ENCODE results near the gene SREBF1. TPM values are rescaled to one million over a fixed set of nuclear protein-coding genes. Genes with fewer than 3 reads are reported as not detected.
A peak's percentile ranks its signal among the peaks of the same experiment; 100 is the strongest.

SREBF1 gene
- total RNA-seq, 1 experiment from 2014 or later: 230 TPM

DNA sequence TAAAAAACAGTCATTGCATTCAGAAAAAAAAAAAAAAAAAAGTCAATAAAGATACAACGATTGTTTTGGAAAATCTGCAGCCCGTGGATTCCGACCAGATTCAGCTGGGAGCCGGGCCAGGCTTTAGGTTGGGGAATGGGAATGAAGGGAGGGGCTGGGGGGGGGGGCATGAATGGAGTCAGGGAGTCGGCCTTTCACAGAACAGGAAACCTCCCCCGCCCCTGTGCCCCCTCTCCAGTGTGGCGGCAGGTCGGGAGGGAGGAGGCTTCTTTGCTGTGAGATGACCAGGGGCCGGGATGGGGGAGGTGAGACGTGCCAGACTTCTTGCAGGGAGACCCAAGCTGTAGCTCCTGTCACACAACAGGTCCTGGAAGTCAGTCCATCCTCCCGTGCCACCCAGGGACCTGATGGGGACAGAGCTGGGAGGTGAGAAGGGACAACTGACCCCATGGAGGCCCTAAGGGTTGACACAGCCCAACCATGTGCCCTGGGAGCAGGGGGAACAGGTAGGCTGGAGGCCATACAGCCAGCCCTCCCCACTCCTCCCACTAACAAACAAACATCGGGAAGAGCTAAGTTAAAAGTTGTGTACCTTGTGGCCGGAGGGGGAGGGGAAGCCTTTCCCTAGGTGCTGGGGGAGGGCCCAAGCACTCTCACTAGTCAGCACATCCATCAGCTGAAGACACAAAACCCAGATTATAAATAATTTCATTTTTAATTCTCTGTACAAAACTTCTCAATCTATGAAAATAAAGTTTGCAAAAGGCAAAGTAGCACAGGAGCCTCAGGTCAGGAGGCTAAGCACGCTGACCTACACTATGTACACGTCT is 25.2 kb downstream of the SREBF1 start:
- Histone ChIP-seq H3K36me3 (ENCODE audit: control insufficient read depth, insufficient read depth, low read length) (no peaks in the 10 kb centered on the region; the same call in 1 of the 2 replicates), H3K4me3 (ENCODE audit: low read depth in 2 of 2, low read length in 2 of 2) (0 out of 4 replicates have a peak overlapping the region, but pooled peaks of 1 of the 2 experiments have one; percentile 18), H3K27me3 (ENCODE audit: control insufficient read depth, insufficient read depth, low read length) (no peaks in the 10 kb centered on the region), H3K27ac (ENCODE audit: low read length) (peak overlapping the region; percentile 73), H3K4me1 (ENCODE audit: control insufficient read depth, insufficient read depth, low read length) (peaks cover 64% of the 10 kb centered on the region), H3K9me3 (ENCODE audit: control insufficient read depth, insufficient read depth, low read depth, low read length) (no peaks in the 10 kb centered on the region)
- intact Hi-C loops (cut with micrococcal nuclease; ENCODE audit: unreplicated experiment) (loop anchor here (5.0 kb wide), 1 partner anchor 46 kb away; no protein-coding TSS in a partner anchor), in situ Hi-C loops (cut with HindIII; ENCODE audit: low pct_unique_long_range_greater_than_20kb, low sequenced_read_pairs) (no loop called here)
- BruUV-seq (replicated peaks): no TSS peak
- DNase-seq (ENCODE audit: low read depth, low spot score) (no peak), ATAC-seq (peak; percentile 15)
- TF ChIP-seq, protein P1, sequence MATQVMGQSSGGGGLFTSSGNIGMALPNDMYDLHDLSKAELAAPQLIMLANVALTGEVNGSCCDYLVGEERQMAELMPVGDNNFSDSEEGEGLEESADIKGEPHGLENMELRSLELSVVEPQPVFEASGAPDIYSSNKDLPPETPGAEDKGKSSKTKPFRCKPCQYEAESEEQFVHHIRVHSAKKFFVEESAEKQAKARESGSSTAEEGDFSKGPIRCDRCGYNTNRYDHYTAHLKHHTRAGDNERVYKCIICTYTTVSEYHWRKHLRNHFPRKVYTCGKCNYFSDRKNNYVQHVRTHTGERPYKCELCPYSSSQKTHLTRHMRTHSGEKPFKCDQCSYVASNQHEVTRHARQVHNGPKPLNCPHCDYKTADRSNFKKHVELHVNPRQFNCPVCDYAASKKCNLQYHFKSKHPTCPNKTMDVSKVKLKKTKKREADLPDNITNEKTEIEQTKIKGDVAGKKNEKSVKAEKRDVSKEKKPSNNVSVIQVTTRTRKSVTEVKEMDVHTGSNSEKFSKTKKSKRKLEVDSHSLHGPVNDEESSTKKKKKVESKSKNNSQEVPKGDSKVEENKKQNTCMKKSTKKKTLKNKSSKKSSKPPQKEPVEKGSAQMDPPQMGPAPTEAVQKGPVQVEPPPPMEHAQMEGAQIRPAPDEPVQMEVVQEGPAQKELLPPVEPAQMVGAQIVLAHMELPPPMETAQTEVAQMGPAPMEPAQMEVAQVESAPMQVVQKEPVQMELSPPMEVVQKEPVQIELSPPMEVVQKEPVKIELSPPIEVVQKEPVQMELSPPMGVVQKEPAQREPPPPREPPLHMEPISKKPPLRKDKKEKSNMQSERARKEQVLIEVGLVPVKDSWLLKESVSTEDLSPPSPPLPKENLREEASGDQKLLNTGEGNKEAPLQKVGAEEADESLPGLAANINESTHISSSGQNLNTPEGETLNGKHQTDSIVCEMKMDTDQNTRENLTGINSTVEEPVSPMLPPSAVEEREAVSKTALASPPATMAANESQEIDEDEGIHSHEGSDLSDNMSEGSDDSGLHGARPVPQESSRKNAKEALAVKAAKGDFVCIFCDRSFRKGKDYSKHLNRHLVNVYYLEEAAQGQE (IDR thresholded peaks at IDR 0.05; ENCODE audit: insufficient read depth in 1 of 2, low read depth in 2 of 2, low read length in 1 of 2): no peak
- TF ChIP-seq TCF7L2 (IDR thresholded peaks at IDR 0.05; ENCODE audit: low read depth, low read length) (0 out of 2 replicates have a peak, but pooled peaks have one; percentile 10), CTCF (IDR thresholded peaks at IDR 0.05) (no peak), SIN3A (IDR thresholded peaks at IDR 0.05; ENCODE audit: borderline replicate concordance, insufficient read depth, low read depth, low read length) (no peak), POLR2AphosphoS5 (IDR thresholded peaks at IDR 0.05; ENCODE audit: low read depth, low read length) (no peak)
- ChIA-PET CTCF (interaction anchor here (0.6 to 1.2 kb wide), 3 partner anchors 27 to 108 kb away, joined by 3 to 8 read pairs (median 4); no protein-coding TSS in a partner anchor), POLR2A (interaction anchor here (0.6 to 1.9 kb wide), 3 partner anchors 25 to 222 kb away, joined by 5 to 6 read pairs (median 6); partner anchors contain the start of gene SREBF1)

GRCh38 chr17:17810895-17811248 is 25.9 kb downstream of the SREBF1 start:
- H3K9me3 ChIP-seq (ENCODE audit: control insufficient read depth, insufficient read depth, low read depth, low read length): no peaks in the 10 kb centered on the region
- H3K27ac ChIP-seq (ENCODE audit: low read length): peak overlapping the region; percentile 73
- TF ChIP-seq, protein P1 (IDR thresholded peaks at IDR 0.05; ENCODE audit: insufficient read depth in 1 of 2, low read depth in 2 of 2, low read length in 1 of 2): no peak
- TF ChIP-seq TCF7L2 (IDR thresholded peaks at IDR 0.05; ENCODE audit: low read depth, low read length) (no peak), SIN3A (IDR thresholded peaks at IDR 0.05; ENCODE audit: borderline replicate concordance, insufficient read depth, low read depth, low read length) (no peak), POLR2AphosphoS5 (IDR thresholded peaks at IDR 0.05; ENCODE audit: low read depth, low read length) (no peak), CTCF (IDR thresholded peaks at IDR 0.05) (no peak)
- ChIA-PET CTCF (interaction anchor here (0.7 to 1.2 kb wide), 2 partner anchors 30 to 108 kb away, joined by 4 to 8 read pairs; no protein-coding TSS in a partner anchor), POLR2A (interaction anchor here (0.6 kb wide), 1 partner anchor 221 kb away, joined by 6 read pairs; no protein-coding TSS in a partner anchor)
- no peaks in the 10 kb centered on the region; the same call in none of the 2 replicates for H3K36me3 ChIP-seq (ENCODE audit: control insufficient read depth, insufficient read depth, low read length)
- no peak overlapping the region for H3K4me3 ChIP-seq (ENCODE audit: low read depth in 2 of 2, low read length in 2 of 2)
- H3K4me1 ChIP-seq (ENCODE audit: control insufficient read depth, insufficient read depth, low read length): peaks cover 71% of the 10 kb centered on the region
- BruUV-seq (replicated peaks): no TSS peak
- no peak for DNase-seq (ENCODE audit: low read depth, low spot score)
- intact Hi-C loops (cut with micrococcal nuclease; ENCODE audit: unreplicated experiment): loop anchor here (5.0 kb wide), 1 partner anchor 46 kb away; no protein-coding TSS in a partner anchor
- no peaks in the 10 kb centered on the region for H3K27me3 ChIP-seq (ENCODE audit: control insufficient read depth, insufficient read depth, low read length)
- no peak for ATAC-seq
- in situ Hi-C loops (cut with HindIII; ENCODE audit: low pct_unique_long_range_greater_than_20kb, low sequenced_read_pairs): no loop called here
